ENCODE measurements around the gene FSTL4. TPM values are rescaled to one million over a fixed set of nuclear protein-coding genes. Genes with fewer than 3 reads are reported as not detected.
A peak's percentile ranks its signal among the peaks of the same experiment; 100 is the strongest.

Gene FSTL4
- polyA plus RNA-seq, 3 donors, result not detected

- DNase-seq, result no peak
- no peak for TF ChIP-seq CTCF (IDR thresholded peaks at IDR 0.05)
- 78% methylated on average over 5 of the region's 5 CpGs for WGBS (ENCODE audit: insufficient coverage)
- Histone ChIP-seq H3K36me3 (replicated peaks in 1 of 2; ENCODE audit: control insufficient read depth in 1 of 2, insufficient read depth in 2 of 2, low read length in 2 of 2) (no peaks in the 10 kb centered on the region), H3K4me2 (replicated peaks; ENCODE audit: extremely low read depth, low read length, poor library complexity, severe bottlenecking) (no peak overlapping the region), H3K79me2 (ENCODE audit: insufficient read depth, low read length) (no peaks in the 10 kb centered on the region), H3K9me3 (replicated peaks in 1 of 2; ENCODE audit: control insufficient read depth in 1 of 2, insufficient read depth in 1 of 2, low read length in 2 of 2) (peaks cover 0 to 13% of the 10 kb centered on the region in 2 donors), H3K4me1 (ENCODE audit: control insufficient read depth in 1 of 2, insufficient read depth in 2 of 2, low read length in 2 of 2) (no peaks in the 10 kb centered on the region), H2AFZ (ENCODE audit: insufficient read depth, low read depth, low read length, poor library complexity, severe bottlenecking) (no peak overlapping the region), H3K4me3 (replicated peaks in 1 of 3; ENCODE audit: low read depth in 2 of 3, low read length in 3 of 3) (no peak overlapping the region), H4K20me1 (ENCODE audit: insufficient read depth, low read length) (no peaks in the 10 kb centered on the region), H3K27ac (ENCODE audit: low read depth in 1 of 2, low read length in 2 of 2) (no peak overlapping the region), H3K27me3 (ENCODE audit: control insufficient read depth in 2 of 2, insufficient read depth in 2 of 2, low read length in 2 of 2) (peaks cover 0 to 4% of the 10 kb centered on the region in 2 donors), H3K9ac (ENCODE audit: insufficient read depth, low read length, poor library complexity, severe bottlenecking) (no peak overlapping the region)
- peaks cover 0 to 16% (median 11%) of the 10 kb centered on the region in 7 donors for H3K9me3 Mint-ChIP-seq
- H3K27me3 Mint-ChIP-seq (ENCODE audit: low read depth in 3 of 3), result peaks cover 3 to 18% (median 9%) of the 10 kb centered on the region in 3 donors
- no peak overlapping the region for H3K4me3 Mint-ChIP-seq
- H3K36me3 Mint-ChIP-seq, result no peaks in the 10 kb centered on the region
- intact Hi-C loops (cut with micrococcal nuclease), result no loop called here
- peaks cover 7% of the 10 kb centered on the region for H3K4me1 Mint-ChIP-seq
- no peak overlapping the region for H3K27ac Mint-ChIP-seq
These were observed 126.9 kb downstream of the FSTL4 start for GRCh38 chr5:133485468-133485867.

GRCh38 chr5:133483406-133484090 lies 128.8 kb downstream of the FSTL4 start:
- WGBS (ENCODE audit: insufficient coverage), result 91% methylated on average over 4 of the region's 5 CpGs
- Mint-ChIP-seq H3K9me3 (peaks cover 0 to 13% (median 5%) of the 10 kb centered on the region in 7 donors), H3K4me1 (peaks cover 7% of the 10 kb centered on the region), H3K4me3 (no peak overlapping the region), H3K27me3 (ENCODE audit: low read depth in 3 of 3) (peaks cover 11 to 21% (median 16%) of the 10 kb centered on the region in 3 donors), H3K27ac (peak overlapping the region in 1 of 7 donors; percentile 66), H3K36me3 (no peaks in the 10 kb centered on the region)
- H3K9me3 ChIP-seq (replicated peaks in 1 of 2; ENCODE audit: control insufficient read depth in 1 of 2, insufficient read depth in 1 of 2, low read length in 2 of 2), result peaks cover 0 to 9% of the 10 kb centered on the region in 2 donors
- intact Hi-C loops (cut with micrococcal nuclease), result no loop called here
- H2AFZ ChIP-seq (ENCODE audit: insufficient read depth, low read depth, low read length, poor library complexity, severe bottlenecking), result no peak overlapping the region
- H3K4me2 ChIP-seq (replicated peaks; ENCODE audit: extremely low read depth, low read length, poor library complexity, severe bottlenecking), result no peak overlapping the region
- H3K27ac ChIP-seq (ENCODE audit: low read depth in 1 of 2, low read length in 2 of 2), result no peak overlapping the region
- no peak overlapping the region for H3K4me3 ChIP-seq (replicated peaks in 1 of 3; ENCODE audit: low read depth in 2 of 3, low read length in 3 of 3)
- DNase-seq, result no peak
- no peaks in the 10 kb centered on the region for H3K79me2 ChIP-seq (ENCODE audit: insufficient read depth, low read length)
- H3K4me1 ChIP-seq (ENCODE audit: control insufficient read depth in 1 of 2, insufficient read depth in 2 of 2, low read length in 2 of 2), result no peaks in the 10 kb centered on the region
- H3K36me3 ChIP-seq (replicated peaks in 1 of 2; ENCODE audit: control insufficient read depth in 1 of 2, insufficient read depth in 2 of 2, low read length in 2 of 2), result no peaks in the 10 kb centered on the region
- TF ChIP-seq CTCF (IDR thresholded peaks at IDR 0.05), result no peak
- no peaks in the 10 kb centered on the region for H4K20me1 ChIP-seq (ENCODE audit: insufficient read depth, low read length)
- H3K9ac ChIP-seq (ENCODE audit: insufficient read depth, low read length, poor library complexity, severe bottlenecking), result no peak overlapping the region
- H3K27me3 ChIP-seq (ENCODE audit: control insufficient read depth in 2 of 2, insufficient read depth in 2 of 2, low read length in 2 of 2), result peaks cover 0 to 4% of the 10 kb centered on the region in 2 donors

Data from CD14-positive monocyte (primary cell).